Colonic mucosa (tissue), 4 donors: Measurements from ENCODE around the gene SLA2. TPM values are rescaled to one million over a fixed set of nuclear protein-coding genes. Genes with fewer than 3 reads are reported as not detected.
"Not testable (repeated sequence)": the region's sequence is repeated elsewhere in the genome, so short reads cannot be mapped to it uniquely, and the experiment has no call there.

Experiments used
- DNase-seq: peaks from one replicate; pipeline ENCODE4 v3.0.0-alpha.2; 2020
- H3K27ac ChIP-seq: fragments of 200-600 bp; one replicate; pipeline ENCODE4 v1.8.0; 2021
- H3K27me3 ChIP-seq: fragments of 200-600 bp; one replicate; pipeline ENCODE4 v1.8.0; 2021
- H3K36me3 ChIP-seq: fragments of 200-600 bp; one replicate; pipeline ENCODE4 v1.8.0; 2021
- H3K4me1 ChIP-seq: fragments of 200-600 bp; one replicate; pipeline ENCODE4 v1.8.0; 2021; ENCODE audit warnings: mild to moderate bottlenecking
- H3K4me3 ChIP-seq: fragments of 200-600 bp; one replicate; pipeline ENCODE4 v1.8.0; 2021
- H3K9ac ChIP-seq, 2 donors: one replicate each; pipeline ENCODE4 v1.7.0; 2013; ENCODE audit warnings: control low read depth in 2 of 2, low read depth in 2 of 2, low read length in 2 of 2
- H3K9me3 ChIP-seq: fragments of 200-600 bp; one replicate; pipeline ENCODE4 v1.8.0; 2021
- CTCF ChIP-seq: fragments of 200-600 bp; IDR thresholded peaks from one replicate; pipeline ENCODE4 v1.8.0; 2022; ENCODE audit warnings: antibody characterized with exemption, mild to moderate bottlenecking
- intact Hi-C: fragments of 100-400 bp; cut with DNase I; formaldehyde crosslinking; loops from one replicate; pipeline ENCODE4 v1.14.1; 2022
- total RNA-seq, 2 donors: library from RNA; stranded (reverse); fragmentation: NEBNext Ultra II Directional in 1 of 2; extraction: Animal tissue kit (Norgen Biotek cat#: 25700) in 1 of 2; gene quantifications; one replicate each; pipeline ENCODE4 v1.2.1, GENCODE V29; 2021
- donor health status: healthy.
- donor health status: DM: no; HTN: no; CAD: no.
- donor health status: DM: no; HTN: no; CAD: no.

SLA2 gene
- total RNA-seq, 2 donors from 2014 or later: 0.58 to 0.59 TPM

DNA sequence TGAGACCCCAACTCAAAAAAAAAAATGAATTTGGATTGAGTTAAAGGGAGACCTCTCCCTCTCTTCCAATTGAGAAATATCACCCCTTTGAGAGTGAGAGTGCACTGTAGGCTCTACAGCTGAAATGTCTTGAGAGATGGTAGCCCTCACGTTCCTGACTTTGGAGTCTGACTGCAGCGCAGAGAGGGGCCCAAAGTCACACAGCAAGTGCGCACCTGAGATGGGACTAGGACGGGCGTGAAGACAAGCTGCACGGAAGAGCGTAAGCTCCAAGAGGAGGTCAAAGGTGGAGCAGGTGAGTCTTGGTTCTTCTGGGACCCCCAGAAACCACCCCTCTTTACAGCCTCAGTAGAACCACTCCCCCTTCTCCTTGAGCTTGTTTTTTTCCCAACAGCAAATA, 643 bp downstream of the SLA2 start:
- TF ChIP-seq CTCF: no peak
- no peaks in the 10 kb centered on the region for H3K4me1 ChIP-seq
- intact Hi-C loops: no loop called here
- peak overlapping the region in 1 of 2 donors; percentile 6 for H3K9ac ChIP-seq
- H3K9me3 ChIP-seq: no peaks in the 10 kb centered on the region
- H3K27me3 ChIP-seq: no peaks in the 10 kb centered on the region
- DNase-seq: no peak
- peak overlapping the region; percentile 15 for H3K4me3 ChIP-seq
- no peaks in the 10 kb centered on the region for H3K36me3 ChIP-seq
- H3K27ac ChIP-seq: no peak overlapping the region

DNA sequence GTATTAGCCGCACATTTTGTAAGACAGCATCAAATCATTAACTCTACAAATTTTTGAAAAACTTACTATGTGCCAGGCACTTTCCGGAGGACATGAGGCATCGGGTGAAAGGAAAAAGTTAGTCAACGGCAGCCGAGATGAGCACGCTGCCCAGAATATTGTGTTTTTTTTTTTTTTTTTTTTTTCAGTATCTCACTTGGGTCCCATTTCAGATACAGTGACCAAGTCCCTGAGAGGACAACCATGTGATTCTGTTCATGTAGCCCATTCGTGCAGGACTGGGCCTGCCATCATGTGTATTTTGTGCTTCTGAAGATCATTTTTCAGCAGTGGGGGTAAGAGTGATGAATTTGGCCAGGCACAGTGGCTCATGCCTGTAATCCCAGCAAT, 1.3 kb downstream of the SLA2 start:
- Histone ChIP-seq H3K9ac (no peak overlapping the region), H3K4me1 (no peaks in the 10 kb centered on the region), H3K27me3 (no peaks in the 10 kb centered on the region), H3K4me3 (no peak overlapping the region), H3K27ac (no peak overlapping the region), H3K9me3 (no peaks in the 10 kb centered on the region), H3K36me3 (no peaks in the 10 kb centered on the region)
- TF ChIP-seq CTCF: no peak
- intact Hi-C loops: no loop called here
- no peak for DNase-seq

DNA sequence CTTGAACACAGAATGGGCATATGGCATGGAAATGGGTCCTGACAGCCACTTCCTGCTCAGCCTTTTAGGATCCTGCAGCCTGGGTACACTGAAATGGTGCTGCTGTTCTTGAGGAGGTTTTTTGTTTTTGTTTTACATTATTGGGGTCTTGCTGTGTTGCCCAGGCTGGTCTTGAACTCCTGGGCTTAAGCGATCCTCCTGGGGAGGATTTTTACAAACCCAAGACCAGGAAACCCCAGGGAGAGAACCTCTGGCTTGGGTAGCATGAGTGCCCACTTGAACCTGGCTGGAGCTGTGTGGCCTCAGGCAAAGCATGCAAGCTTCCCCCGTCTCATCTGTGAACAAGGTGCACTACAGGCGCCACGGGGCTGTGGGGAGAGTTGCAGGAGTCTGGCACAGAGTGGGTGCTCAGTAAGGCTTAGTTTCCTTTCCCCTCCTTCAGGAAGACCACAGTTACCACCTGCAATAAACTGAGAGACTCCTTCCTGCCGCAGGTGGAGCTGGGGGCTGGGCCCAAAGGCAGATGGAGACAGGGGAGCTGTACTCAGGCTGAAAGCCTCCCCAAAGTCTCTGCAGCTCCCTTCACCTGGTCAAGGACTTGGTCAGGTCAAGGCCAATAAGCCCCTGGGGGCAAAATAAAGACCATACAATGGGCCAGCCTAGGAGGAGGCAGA, 1.8 kb downstream of the SLA2 start:
- H3K27ac ChIP-seq: no peak overlapping the region
- no peak for DNase-seq
- H3K27me3 ChIP-seq: no peaks in the 10 kb centered on the region
- H3K36me3 ChIP-seq: no peaks in the 10 kb centered on the region
- no peak overlapping the region for H3K4me3 ChIP-seq
- H3K9ac ChIP-seq: no peak overlapping the region
- no peaks in the 10 kb centered on the region for H3K9me3 ChIP-seq
- TF ChIP-seq CTCF: no peak
- intact Hi-C loops: no loop called here
- H3K4me1 ChIP-seq: no peaks in the 10 kb centered on the region

- H3K9me3 ChIP-seq: no peaks in the 10 kb centered on the region
- intact Hi-C loops: no loop called here
- no peaks in the 10 kb centered on the region for H3K4me1 ChIP-seq
- H3K27ac ChIP-seq: no peak overlapping the region
- TF ChIP-seq CTCF: no peak
- no peak overlapping the region for H3K9ac ChIP-seq
- H3K4me3 ChIP-seq: no peak overlapping the region
- no peaks in the 10 kb centered on the region for H3K36me3 ChIP-seq
- DNase-seq: no peak
- no peaks in the 10 kb centered on the region for H3K27me3 ChIP-seq
These were observed 3.9 kb downstream of the SLA2 start for GRCh38 chr20:36642136-36642535.

DNA sequence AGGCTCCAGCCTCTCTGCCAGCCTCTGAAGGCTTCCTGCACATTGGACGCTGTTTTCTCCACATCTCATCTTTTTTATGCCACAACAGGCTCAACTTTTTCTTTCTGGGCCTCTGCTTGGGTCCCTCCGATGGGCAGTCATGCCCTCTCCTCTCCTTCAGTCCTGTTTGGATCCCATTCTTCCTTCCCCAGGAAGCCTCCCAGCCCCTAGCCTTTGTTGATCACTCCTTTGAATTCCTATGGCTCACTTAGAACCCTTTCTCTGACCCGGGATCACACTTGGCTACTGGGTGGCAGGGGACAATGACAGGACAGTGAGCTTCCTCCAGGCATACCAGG, 4.5 kb downstream of the SLA2 start:
- no peak for TF ChIP-seq CTCF
- intact Hi-C loops: no loop called here
- H3K4me3 ChIP-seq: no peak overlapping the region
- DNase-seq: no peak
- no peak overlapping the region for H3K27ac ChIP-seq
- H3K4me1 ChIP-seq: no peaks in the 10 kb centered on the region
- H3K36me3 ChIP-seq: no peaks in the 10 kb centered on the region
- no peaks in the 10 kb centered on the region for H3K27me3 ChIP-seq
- no peak overlapping the region for H3K9ac ChIP-seq
- no peaks in the 10 kb centered on the region for H3K9me3 ChIP-seq

DNA sequence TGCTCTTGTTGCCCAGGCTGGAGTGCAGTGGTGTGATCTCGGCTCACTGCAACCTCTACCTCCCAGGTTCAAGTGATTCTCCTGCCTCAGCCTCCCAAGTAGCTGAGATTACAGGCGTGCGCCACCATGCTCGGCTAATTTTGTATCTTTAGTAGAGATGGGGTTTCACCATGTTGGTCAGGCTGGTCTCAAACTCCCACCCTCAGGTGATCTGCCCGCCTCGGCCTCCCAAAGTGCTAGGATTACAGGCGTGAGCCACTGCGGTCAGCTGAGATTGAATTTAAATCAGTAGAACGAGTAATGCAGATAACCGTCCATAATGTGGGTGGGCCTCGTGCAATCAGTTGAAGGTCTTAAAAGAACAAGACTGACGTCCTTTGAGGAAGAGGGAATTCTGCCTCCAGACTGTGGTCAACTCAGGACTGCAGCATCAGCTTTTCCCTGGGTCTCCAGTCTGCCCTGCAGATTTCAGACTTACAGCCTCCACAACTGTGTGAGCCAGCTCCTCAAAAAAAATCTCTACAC, 7.1 kb downstream of the SLA2 start:
- H3K9ac ChIP-seq, H3K27me3 ChIP-seq, H3K4me3 ChIP-seq, H3K4me1 ChIP-seq, intact Hi-C loops, DNase-seq, H3K27ac ChIP-seq, H3K36me3 ChIP-seq, H3K9me3 ChIP-seq: not testable (repeated sequence)
